Loucy (cell line): ENCODE measurements around the gene ATG7.

ENCODE experiments used
- H2AFZ ChIP-seq: fragments of 200-600 bp; sonication (generic); 2 replicates; pipeline ENCODE4 v1.6.0; 2016; ENCODE audit warnings: antibody characterized with exemption, mild to moderate bottlenecking, low read length, moderate library complexity
- H3F3A ChIP-seq: fragments of 200-600 bp; 2 replicates; pipeline ENCODE4 v1.6.0; 2016; ENCODE audit warnings: antibody characterized with exemption, low read depth, mild to moderate bottlenecking
- H3K27me3 ChIP-seq: fragments of 200-600 bp; sonication (generic); 2 replicates; pipeline ENCODE4 v1.6.1; 2014; ENCODE audit warnings: low read length, mild to moderate bottlenecking; ENCODE audit not compliant: insufficient read depth, poor library complexity, severe bottlenecking
- H3K36me3 ChIP-seq: fragments of 200-600 bp; sonication (generic); 2 replicates; pipeline ENCODE4 v1.6.1; 2016; ENCODE audit warnings: low read length; ENCODE audit not compliant: insufficient read depth
- H3K4me1 ChIP-seq: fragments of 200-600 bp; sonication (generic); 2 replicates; pipeline ENCODE4 v1.5.1; 2014; ENCODE audit warnings: low read length, mild to moderate bottlenecking; ENCODE audit not compliant: insufficient read depth, poor library complexity, severe bottlenecking
- H3K4me2 ChIP-seq: fragments of 200-600 bp; sonication (generic); 2 replicates; pipeline ENCODE4 v1.6.0; 2014; ENCODE audit warnings: antibody characterized with exemption, low read length, low read depth, mild to moderate bottlenecking; ENCODE audit not compliant: poor library complexity, severe bottlenecking
- H3K4me3 ChIP-seq: fragments of 200-600 bp; sonication (generic); 2 replicates; pipeline ENCODE4 v1.5.1; 2014; ENCODE audit warnings: low read length, mild to moderate bottlenecking, mixed read lengths; ENCODE audit not compliant: poor library complexity, severe bottlenecking
- H3K79me2 ChIP-seq: fragments of 200-600 bp; sonication (generic); 2 replicates; pipeline ENCODE4 v1.6.1; 2014; ENCODE audit warnings: low read length; ENCODE audit not compliant: insufficient read depth
- H3K9ac ChIP-seq: fragments of 200-600 bp; sonication (generic); 2 replicates; pipeline ENCODE4 v1.6.0; 2014; ENCODE audit warnings: mild to moderate bottlenecking, low read depth, low read length, moderate library complexity; ENCODE audit not compliant: poor library complexity, severe bottlenecking
- H3K9me2 ChIP-seq: fragments of 200-600 bp; sonication (generic); replicated peaks from 2 replicates; pipeline ENCODE4 v1.6.1; 2016; ENCODE audit warnings: low read depth, low read length, mixed read lengths
- H3K9me3 ChIP-seq: fragments of 200-600 bp; sonication (generic); 2 replicates; pipeline ENCODE4 v1.6.1; 2014; ENCODE audit warnings: mild to moderate bottlenecking, antibody characterized with exemption, low read length, low read depth; ENCODE audit not compliant: insufficient read depth
- H4K20me1 ChIP-seq: fragments of 200-600 bp; sonication (generic); 2 replicates; pipeline ENCODE4 v1.6.0; 2014; ENCODE audit warnings: antibody characterized with exemption, low read length, mild to moderate bottlenecking; ENCODE audit not compliant: insufficient read depth, poor library complexity, severe bottlenecking
- CTCF ChIP-seq: fragments of 200-600 bp; sonication (generic); conservative IDR thresholded peaks from 2 replicates; pipeline ENCODE4 v1.5.1; 2014; ENCODE audit warnings: mild to moderate bottlenecking, antibody characterized with exemption, low read length
- EZH2phosphoT487 ChIP-seq: fragments of 200-600 bp; IDR thresholded peaks from 2 replicates; pipeline ENCODE4 v1.6.1; 2018; ENCODE audit warnings: antibody characterized with exemption, mild to moderate bottlenecking, moderate library complexity, borderline replicate concordance

ATG7 gene

DNA sequence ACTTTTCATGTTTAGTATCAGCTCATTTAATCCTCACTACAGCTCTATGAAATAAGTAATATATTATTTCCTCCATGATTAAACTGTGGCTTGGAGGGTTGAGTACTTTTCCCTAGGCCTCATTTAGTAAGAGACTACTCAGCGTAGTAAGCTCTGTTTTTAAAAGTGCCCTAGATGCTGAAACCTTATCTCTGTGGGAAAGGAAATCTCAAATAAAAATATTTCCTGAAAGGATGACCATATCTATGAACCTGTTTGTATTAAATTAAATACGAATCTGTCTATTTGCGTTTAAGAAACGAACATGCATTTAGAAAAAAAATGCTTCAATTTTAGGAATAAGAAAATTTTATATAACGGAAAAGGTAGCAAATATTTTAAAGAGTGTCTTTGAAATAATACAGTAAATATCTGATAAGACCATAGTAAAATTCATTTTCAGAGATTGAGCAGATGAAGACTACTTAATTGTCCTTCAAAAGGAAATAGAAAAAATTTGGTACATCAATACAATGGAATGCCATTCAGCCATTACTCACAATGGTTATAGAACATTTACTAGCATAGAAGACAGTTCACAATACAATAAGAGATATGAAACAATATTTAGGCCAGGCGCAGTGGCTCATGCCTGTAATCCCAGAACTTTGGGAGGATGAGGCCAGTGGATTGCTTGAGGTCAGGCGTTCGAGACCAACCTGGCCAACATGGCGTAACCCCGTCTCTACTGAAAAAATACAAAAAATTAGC, 56.2 kb downstream of the ATG7 start:
- Histone ChIP-seq H3K9ac (no peak overlapping the region), H3K79me2 (no peaks in the 10 kb centered on the region), H3K9me2 (no peaks in the 10 kb centered on the region)

GRCh38 chr3:11329777-11330176, 57.6 kb downstream of the ATG7 start:
- no peaks in the 10 kb centered on the region for H3K4me1 ChIP-seq
- H3K4me2 ChIP-seq = no peak overlapping the region
- no peaks in the 10 kb centered on the region for H3K27me3 ChIP-seq

More for the DNA sequence above, 56.2 kb downstream of the ATG7 start:
- no peak overlapping the region for H3K4me3 ChIP-seq
- H3K4me1 ChIP-seq = no peaks in the 10 kb centered on the region
- H3K36me3 ChIP-seq = no peaks in the 10 kb centered on the region; the same call in 1 of the 2 replicates
- H3K27me3 ChIP-seq = no peaks in the 10 kb centered on the region
- H2AFZ ChIP-seq = no peak overlapping the region
- H3K9me3 ChIP-seq = no peaks in the 10 kb centered on the region
- no peak for TF ChIP-seq EZH2phosphoT487
- no peak for TF ChIP-seq CTCF
- H4K20me1 ChIP-seq = no peaks in the 10 kb centered on the region
- H3K4me2 ChIP-seq = no peak overlapping the region
- H3F3A ChIP-seq = no peaks in the 10 kb centered on the region

GRCh38 chr3:11331101-11331500, 58.9 kb downstream of the ATG7 start:
- Histone ChIP-seq H3K27me3 (no peaks in the 10 kb centered on the region), H3K36me3 (no peaks in the 10 kb centered on the region; the same call in 1 of the 2 replicates), H3K9ac (no peak overlapping the region), H3K4me3 (no peak overlapping the region), H3K4me1 (no peaks in the 10 kb centered on the region), H3F3A (no peaks in the 10 kb centered on the region), H2AFZ (no peak overlapping the region), H3K79me2 (no peaks in the 10 kb centered on the region), H4K20me1 (no peaks in the 10 kb centered on the region), H3K4me2 (no peak overlapping the region), H3K9me3 (no peaks in the 10 kb centered on the region), H3K9me2 (no peaks in the 10 kb centered on the region)
- TF ChIP-seq EZH2phosphoT487 (no peak), CTCF (no peak)

More at GRCh38 chr3:11329777-11330176, 57.6 kb downstream of the ATG7 start:
- no peak overlapping the region for H3K4me3 ChIP-seq
- H3K9me3 ChIP-seq = no peaks in the 10 kb centered on the region
- no peak overlapping the region for H2AFZ ChIP-seq
- TF ChIP-seq CTCF (no peak), EZH2phosphoT487 (no peak)
- no peak overlapping the region for H3K9ac ChIP-seq
- H3K9me2 ChIP-seq = no peaks in the 10 kb centered on the region
- no peaks in the 10 kb centered on the region for H4K20me1 ChIP-seq
- H3K36me3 ChIP-seq = no peaks in the 10 kb centered on the region; the same call in 1 of the 2 replicates
- no peaks in the 10 kb centered on the region for H3F3A ChIP-seq
- no peaks in the 10 kb centered on the region for H3K79me2 ChIP-seq
